ENCODE results near the gene LRP11. TPM values are rescaled to one million over a fixed set of nuclear protein-coding genes. Genes with fewer than 3 reads are reported as not detected.
"Not testable (repeated sequence)": the region's sequence is repeated elsewhere in the genome, so short reads cannot be mapped to it uniquely, and the experiment has no call there.

Gene LRP11
- total RNA-seq, 1 donor from 2014 or later = 51.7 TPM

DNA sequence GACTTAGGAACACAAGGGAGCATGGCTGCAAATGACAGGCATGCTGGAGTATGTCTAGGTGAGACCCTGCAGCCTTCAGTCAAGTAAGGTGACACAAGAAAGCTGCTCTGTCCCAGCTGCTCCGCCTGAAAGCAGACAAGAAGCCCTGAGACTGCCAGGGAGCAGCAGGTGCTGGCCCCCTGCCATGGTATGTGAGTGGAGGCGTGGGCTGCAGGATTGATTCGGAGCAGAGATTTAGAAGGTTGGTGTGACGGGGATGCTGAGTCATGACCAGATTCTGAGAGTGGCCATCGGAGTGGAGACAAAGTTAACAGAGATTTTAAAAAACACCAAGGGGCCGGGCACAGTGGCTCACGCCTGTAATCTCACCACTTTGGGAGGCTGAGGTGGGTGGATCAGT lies 17.8 kb downstream of the LRP11 start:
- H3K4me3 Mint-ChIP-seq (ENCODE audit: unreplicated experiment) = no peak overlapping the region
- H3K4me1 Mint-ChIP-seq (ENCODE audit: unreplicated experiment) = peaks cover 3% of the 10 kb centered on the region
- H3K36me3 Mint-ChIP-seq (ENCODE audit: low read depth, unreplicated experiment) = peaks cover 17% of the 10 kb centered on the region
- DNase-seq (ENCODE audit: low spot score) = no peak
- no peak overlapping the region for H3K27ac Mint-ChIP-seq (ENCODE audit: unreplicated experiment)
- peaks cover 7% of the 10 kb centered on the region for H3K27me3 Mint-ChIP-seq (ENCODE audit: unreplicated experiment)
- TF ChIP-seq, protein P1, sequence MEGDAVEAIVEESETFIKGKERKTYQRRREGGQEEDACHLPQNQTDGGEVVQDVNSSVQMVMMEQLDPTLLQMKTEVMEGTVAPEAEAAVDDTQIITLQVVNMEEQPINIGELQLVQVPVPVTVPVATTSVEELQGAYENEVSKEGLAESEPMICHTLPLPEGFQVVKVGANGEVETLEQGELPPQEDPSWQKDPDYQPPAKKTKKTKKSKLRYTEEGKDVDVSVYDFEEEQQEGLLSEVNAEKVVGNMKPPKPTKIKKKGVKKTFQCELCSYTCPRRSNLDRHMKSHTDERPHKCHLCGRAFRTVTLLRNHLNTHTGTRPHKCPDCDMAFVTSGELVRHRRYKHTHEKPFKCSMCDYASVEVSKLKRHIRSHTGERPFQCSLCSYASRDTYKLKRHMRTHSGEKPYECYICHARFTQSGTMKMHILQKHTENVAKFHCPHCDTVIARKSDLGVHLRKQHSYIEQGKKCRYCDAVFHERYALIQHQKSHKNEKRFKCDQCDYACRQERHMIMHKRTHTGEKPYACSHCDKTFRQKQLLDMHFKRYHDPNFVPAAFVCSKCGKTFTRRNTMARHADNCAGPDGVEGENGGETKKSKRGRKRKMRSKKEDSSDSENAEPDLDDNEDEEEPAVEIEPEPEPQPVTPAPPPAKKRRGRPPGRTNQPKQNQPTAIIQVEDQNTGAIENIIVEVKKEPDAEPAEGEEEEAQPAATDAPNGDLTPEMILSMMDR (IDR thresholded peaks at IDR 0.05; ENCODE audit: unreplicated experiment) = no peak
- H3K9me3 Mint-ChIP-seq (ENCODE audit: unreplicated experiment) = no peaks in the 10 kb centered on the region

GRCh38 chr6:149845549-149845948 lies 18.6 kb downstream of the LRP11 start:
- no peak for DNase-seq (ENCODE audit: low spot score)
- no peak overlapping the region for H3K4me3 Mint-ChIP-seq (ENCODE audit: unreplicated experiment)
- no peaks in the 10 kb centered on the region for H3K4me1 Mint-ChIP-seq (ENCODE audit: unreplicated experiment)
- H3K27ac Mint-ChIP-seq (ENCODE audit: unreplicated experiment) = no peak overlapping the region
- H3K27me3 Mint-ChIP-seq (ENCODE audit: unreplicated experiment) = peaks cover 4% of the 10 kb centered on the region
- TF ChIP-seq, protein P1 (IDR thresholded peaks at IDR 0.05; ENCODE audit: unreplicated experiment) = no peak
- H3K36me3 Mint-ChIP-seq (ENCODE audit: low read depth, unreplicated experiment) = peaks cover 13% of the 10 kb centered on the region
- H3K9me3 Mint-ChIP-seq (ENCODE audit: unreplicated experiment) = no peaks in the 10 kb centered on the region

GRCh38 chr6:149844480-149844879 lies 19.7 kb downstream of the LRP11 start:
- H3K36me3 Mint-ChIP-seq (ENCODE audit: low read depth, unreplicated experiment) = peaks cover 13% of the 10 kb centered on the region
- no peaks in the 10 kb centered on the region for H3K9me3 Mint-ChIP-seq (ENCODE audit: unreplicated experiment)
- no peaks in the 10 kb centered on the region for H3K4me1 Mint-ChIP-seq (ENCODE audit: unreplicated experiment)
- no peak overlapping the region for H3K4me3 Mint-ChIP-seq (ENCODE audit: unreplicated experiment)
- no peak overlapping the region for H3K27ac Mint-ChIP-seq (ENCODE audit: unreplicated experiment)
- TF ChIP-seq, protein P1 (IDR thresholded peaks at IDR 0.05; ENCODE audit: unreplicated experiment) = no peak
- peaks cover 4% of the 10 kb centered on the region for H3K27me3 Mint-ChIP-seq (ENCODE audit: unreplicated experiment)
- no peak for DNase-seq (ENCODE audit: low spot score)

DNA sequence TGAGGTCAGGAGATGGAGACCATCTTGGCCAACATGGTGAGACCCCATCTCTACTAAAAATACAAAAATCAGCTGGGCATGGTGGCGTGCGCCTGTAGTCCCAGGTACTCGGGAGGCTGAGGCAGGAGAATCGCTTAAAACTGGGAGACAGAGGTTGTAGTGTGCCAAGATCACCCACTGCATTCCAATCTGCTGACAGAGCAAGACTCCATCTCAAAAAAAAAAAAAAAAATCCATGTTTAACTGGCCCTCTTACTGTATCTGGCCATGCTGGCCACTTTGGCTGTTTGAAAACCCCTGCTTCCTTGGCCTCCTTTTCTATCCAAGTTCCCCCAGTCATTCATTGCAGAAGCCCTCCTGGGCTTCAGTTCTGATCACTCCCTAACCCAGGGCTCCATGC lies 20.1 kb downstream of the LRP11 start:
- DNase-seq (ENCODE audit: low spot score); H3K27me3 Mint-ChIP-seq (ENCODE audit: unreplicated experiment); H3K4me1 Mint-ChIP-seq (ENCODE audit: unreplicated experiment); H3K9me3 Mint-ChIP-seq (ENCODE audit: unreplicated experiment); H3K4me3 Mint-ChIP-seq (ENCODE audit: unreplicated experiment); H3K27ac Mint-ChIP-seq (ENCODE audit: unreplicated experiment): not testable (repeated sequence)
- peaks cover 13% of the 10 kb centered on the region for H3K36me3 Mint-ChIP-seq (ENCODE audit: low read depth, unreplicated experiment)

DNA sequence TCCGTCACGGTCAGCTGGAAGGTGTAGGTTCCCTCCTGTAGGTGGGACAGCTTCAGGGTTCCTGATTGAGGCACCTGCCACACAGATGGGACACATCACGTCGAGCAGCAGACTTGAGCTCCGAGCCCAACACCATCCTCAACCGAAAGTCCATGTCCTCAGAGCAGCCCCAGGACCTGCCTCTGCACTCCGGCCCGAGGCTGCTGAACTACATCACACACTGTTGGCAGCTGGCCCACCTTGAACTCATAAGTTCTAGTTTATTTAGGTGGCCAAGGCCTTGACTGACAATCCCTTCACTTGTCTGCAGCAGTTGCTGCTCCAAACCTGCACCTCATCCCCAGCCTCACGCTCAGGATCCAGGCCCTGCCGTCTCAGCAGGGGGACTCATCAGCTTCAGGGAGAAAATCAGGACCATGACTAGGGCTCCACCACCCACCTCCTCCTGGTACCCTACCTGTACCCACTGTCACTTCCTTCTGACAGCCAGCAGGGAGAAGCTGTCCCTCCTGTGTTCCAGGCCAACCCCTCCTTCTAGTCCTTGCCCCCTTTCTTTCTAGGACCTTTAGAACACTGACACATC lies 21.0 kb downstream of the LRP11 start:
- H3K27me3 Mint-ChIP-seq (ENCODE audit: unreplicated experiment) = peaks cover 4% of the 10 kb centered on the region
- no peak overlapping the region for H3K4me3 Mint-ChIP-seq (ENCODE audit: unreplicated experiment)
- peaks cover 13% of the 10 kb centered on the region for H3K36me3 Mint-ChIP-seq (ENCODE audit: low read depth, unreplicated experiment)
- no peak overlapping the region for H3K27ac Mint-ChIP-seq (ENCODE audit: unreplicated experiment)
- H3K9me3 Mint-ChIP-seq (ENCODE audit: unreplicated experiment) = no peaks in the 10 kb centered on the region
- TF ChIP-seq, protein P1 (IDR thresholded peaks at IDR 0.05; ENCODE audit: unreplicated experiment) = no peak
- no peaks in the 10 kb centered on the region for H3K4me1 Mint-ChIP-seq (ENCODE audit: unreplicated experiment)
- no peak for DNase-seq (ENCODE audit: low spot score)

Measured in endothelial cell (in vitro differentiated cells).